Measurements from ENCODE around the gene PEDS1. TPM values are rescaled to one million over a fixed set of nuclear protein-coding genes. Genes with fewer than 3 reads are reported as not detected.

The PEDS1 gene
- total RNA-seq, 1 experiment from 2014 or later, result 37.7 TPM

GRCh38 chr20:50115591-50116367, 37.7 kb downstream of the PEDS1 start:
- Histone ChIP-seq H3K4me2 (peak overlapping the region; percentile 89), H3K79me2 (ENCODE audit: low read depth) (peaks cover 43% of the 10 kb centered on the region), H3K4me1 (replicated peaks; ENCODE audit: insufficient read depth) (peaks cover 27% of the 10 kb centered on the region), H3K4me3 (peak overlapping the region; percentile 73), H4K20me1 (ENCODE audit: insufficient read depth) (peaks cover 11% of the 10 kb centered on the region), H3K36me3 (ENCODE audit: low read depth) (peaks cover 4% of the 10 kb centered on the region; the same call in 1 of the 2 replicates), H2AFZ (peak overlapping the region; percentile 96), H3K9me2 (ENCODE audit: insufficient read depth) (no peaks in the 10 kb centered on the region), H3K9me3 (ENCODE audit: insufficient read depth, low read depth) (no peaks in the 10 kb centered on the region), H3K27me3 (ENCODE audit: insufficient read depth, low read depth) (no peaks in the 10 kb centered on the region), H3K27ac (peak overlapping the region; percentile 20; the same call in 1 of the 2 replicates), H3F3A (ENCODE audit: insufficient read depth, low read depth) (peaks cover 20% of the 10 kb centered on the region)
- peak; percentile 90 to 95 for DNase-seq
- TF ChIP-seq EZH2 (IDR thresholded peaks at IDR 0.05; ENCODE audit: low read depth) (no peak), CTCF (conservative IDR thresholded peaks at IDR 0.05) (no peak)
- ChIA-PET POLR2A (ENCODE audit: unreplicated experiment) (interaction anchor here (0.5 to 1.3 kb wide), 10 partner anchors 10 to 648 kb away, joined by 3 to 12 read pairs (median 4); partner anchors contain the start of gene PEDS1), CTCF (interaction anchor here (0.5 to 2.2 kb wide), 8 partner anchors 37 to 222 kb away, joined by 3 to 16 read pairs (median 4); partner anchors contain the start of gene PEDS1)
- BruUV-seq (replicated peaks), result no TSS peak
- intact Hi-C loops (cut with micrococcal nuclease; ENCODE audit: unreplicated experiment), result no loop called here

- BruUV-seq (replicated peaks), result no TSS peak
- no peak for TF ChIP-seq CTCF (conservative IDR thresholded peaks at IDR 0.05)
- no peak for TF ChIP-seq EZH2 (IDR thresholded peaks at IDR 0.05; ENCODE audit: low read depth)
- Histone ChIP-seq H3K4me2 (peak overlapping the region; percentile 89), H3K27ac (peak overlapping the region; percentile 20; the same call in 1 of the 2 replicates), H3F3A (ENCODE audit: insufficient read depth, low read depth) (peaks cover 28% of the 10 kb centered on the region), H3K79me2 (ENCODE audit: low read depth) (peaks cover 50% of the 10 kb centered on the region), H3K36me3 (ENCODE audit: low read depth) (peaks cover 5% of the 10 kb centered on the region; the same call in 1 of the 2 replicates), H3K4me1 (replicated peaks; ENCODE audit: insufficient read depth) (peaks cover 34% of the 10 kb centered on the region), H4K20me1 (ENCODE audit: insufficient read depth) (peaks cover 18% of the 10 kb centered on the region), H3K4me3 (peak overlapping the region; percentile 73), H3K27me3 (ENCODE audit: insufficient read depth, low read depth) (no peaks in the 10 kb centered on the region), H2AFZ (peak overlapping the region; percentile 96), H3K9me2 (ENCODE audit: insufficient read depth) (no peaks in the 10 kb centered on the region), H3K9me3 (ENCODE audit: insufficient read depth, low read depth) (no peaks in the 10 kb centered on the region)
- CTCF ChIA-PET, result interaction anchor here (0.5 to 2.2 kb wide), 5 partner anchors 38 to 222 kb away, joined by 3 to 10 read pairs (median 5); partner anchors contain the start of gene PEDS1
- POLR2A ChIA-PET (ENCODE audit: unreplicated experiment), result interaction anchor here (0.5 to 1.3 kb wide), 8 partner anchors 9 to 633 kb away, joined by 3 to 14 read pairs (median 6); partner anchors contain the start of gene PEDS1
- DNase-seq, result no peak
- intact Hi-C loops (cut with micrococcal nuclease; ENCODE audit: unreplicated experiment), result no loop called here
Observed at GRCh38 chr20:50115041-50115512, 38.4 kb downstream of the PEDS1 start.

- Histone ChIP-seq H3K27me3 (ENCODE audit: insufficient read depth, low read depth) (no peaks in the 10 kb centered on the region), H3K4me1 (replicated peaks; ENCODE audit: insufficient read depth) (peaks cover 45% of the 10 kb centered on the region), H3K9me2 (ENCODE audit: insufficient read depth) (no peaks in the 10 kb centered on the region), H4K20me1 (ENCODE audit: insufficient read depth) (peaks cover 33% of the 10 kb centered on the region), H3F3A (ENCODE audit: insufficient read depth, low read depth) (peaks cover 34% of the 10 kb centered on the region), H3K27ac (peak overlapping the region; percentile 64), H3K79me2 (ENCODE audit: low read depth) (peaks cover 64% of the 10 kb centered on the region), H3K9me3 (ENCODE audit: insufficient read depth, low read depth) (no peaks in the 10 kb centered on the region), H3K4me3 (peak overlapping the region; percentile 94), H2AFZ (peak overlapping the region; percentile 78), H3K4me2 (peak overlapping the region; percentile 89), H3K36me3 (ENCODE audit: low read depth) (peaks cover 6% of the 10 kb centered on the region; the same call in 1 of the 2 replicates)
- intact Hi-C loops (cut with micrococcal nuclease; ENCODE audit: unreplicated experiment), result loop anchor here (5.0 kb wide), 1 partner anchor 39 kb away; the partner anchor contains the start of gene PEDS1
- TF ChIP-seq EZH2 (IDR thresholded peaks at IDR 0.05; ENCODE audit: low read depth) (no peak), CTCF (conservative IDR thresholded peaks at IDR 0.05) (no peak)
- BruUV-seq (replicated peaks), result TSS peak; percentile 83
- no peak for DNase-seq
- ChIA-PET CTCF (interaction anchor here (1.1 kb wide), 1 partner anchor 135 kb away, joined by 5 read pairs; no protein-coding TSS in a partner anchor), POLR2A (ENCODE audit: unreplicated experiment) (interaction anchor here (0.6 to 0.7 kb wide), 4 partner anchors 34 to 198 kb away, joined by 3 to 10 read pairs (median 4); no protein-coding TSS in a partner anchor)
Observed at GRCh38 chr20:50113420-50114224, 39.9 kb downstream of the PEDS1 start.

All from PC-9 (cell line).